Activated CD8-positive, alpha-beta memory T cell treated with anti-CD3 and anti-CD28 coated beads, Interleukin-2, amount 50 U/mL, for 4 hours (primary cell): ENCODE measurements around the gene TMEM145.

Experiments
- DNase-seq: peaks from one replicate; pipeline ENCODE4 v3.0.0-alpha.2; 2020

Gene TMEM145

GRCh38 chr19:42290136-42290522, 23.0 kb upstream of the TMEM145 start:
- DNase-seq: no peak

GRCh38 chr19:42290523-42291434, 22.3 kb upstream of the TMEM145 start:
- peak; percentile 72 for DNase-seq

DNA sequence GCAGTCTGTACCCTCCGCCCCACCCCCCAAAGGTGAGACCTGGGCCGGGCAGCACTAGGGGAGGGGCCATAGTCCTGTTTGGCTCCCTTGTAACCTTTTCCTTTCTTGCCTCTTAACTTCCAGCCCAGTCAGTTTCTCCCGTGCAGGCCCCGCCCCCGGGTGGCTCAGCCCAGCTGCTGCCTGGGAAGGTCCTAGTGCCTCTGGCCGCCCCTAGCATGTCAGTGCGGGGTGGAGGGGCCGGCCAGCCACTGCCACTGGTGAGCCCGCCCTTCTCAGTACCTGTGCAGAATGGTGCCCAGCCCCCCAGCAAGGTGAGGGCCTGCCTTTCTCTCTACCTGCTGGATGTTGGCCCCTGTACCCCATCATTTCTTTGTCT, 21.7 kb upstream of the TMEM145 start:
- no peak for DNase-seq

GRCh38 chr19:42292042-42292960, 20.8 kb upstream of the TMEM145 start:
- DNase-seq: no peak

DNA sequence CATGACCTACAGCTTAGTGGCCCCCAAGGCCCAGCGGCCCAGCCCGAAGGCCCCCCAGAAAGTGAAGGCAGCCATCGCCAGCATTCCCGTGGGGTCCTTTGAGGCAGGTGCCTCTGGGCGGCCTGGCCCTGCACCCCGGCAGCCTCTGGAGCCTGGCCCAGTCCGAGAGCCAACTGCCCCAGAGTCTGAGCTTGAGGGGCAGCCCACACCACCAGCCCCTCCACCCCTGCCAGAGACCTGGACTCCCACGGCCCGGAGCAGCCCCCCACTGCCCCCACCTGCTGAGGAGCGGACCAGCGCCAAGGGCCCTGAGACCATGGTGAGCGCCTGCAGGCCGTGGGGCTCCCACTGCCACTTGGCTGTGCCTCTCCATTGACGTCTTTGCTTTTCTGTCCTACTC, 20.1 kb upstream of the TMEM145 start:
- no peak for DNase-seq

- DNase-seq: no peak
These were observed 19.6 kb upstream of the TMEM145 start for GRCh38 chr19:42293540-42293939.

DNA sequence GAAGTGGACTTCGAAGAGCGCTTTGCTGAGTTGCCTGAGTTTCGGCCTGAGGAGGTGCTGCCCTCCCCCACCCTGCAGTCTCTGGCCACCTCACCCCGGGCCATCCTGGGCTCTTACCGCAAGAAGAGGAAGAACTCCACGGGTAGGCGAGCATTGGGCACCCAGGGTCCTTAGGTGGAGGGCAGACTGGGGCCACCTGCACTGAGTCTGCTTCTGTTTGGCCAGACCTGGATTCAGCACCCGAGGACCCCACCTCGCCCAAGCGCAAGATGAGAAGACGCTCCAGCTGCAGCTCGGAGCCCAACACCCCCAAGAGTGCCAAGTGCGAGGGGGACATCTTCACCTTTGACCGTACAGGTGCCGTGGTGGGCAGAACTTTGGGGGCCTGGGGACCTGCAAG, 19.2 kb upstream of the TMEM145 start:
- DNase-seq: no peak

- no peak for DNase-seq
These were observed 18.5 kb upstream of the TMEM145 start for GRCh38 chr19:42294471-42295137.

GRCh38 chr19:42295342-42295741, 17.8 kb upstream of the TMEM145 start:
- DNase-seq: no peak

- peak; percentile 93 for DNase-seq
These were observed 17.1 kb upstream of the TMEM145 start for GRCh38 chr19:42295831-42296525.

DNA sequence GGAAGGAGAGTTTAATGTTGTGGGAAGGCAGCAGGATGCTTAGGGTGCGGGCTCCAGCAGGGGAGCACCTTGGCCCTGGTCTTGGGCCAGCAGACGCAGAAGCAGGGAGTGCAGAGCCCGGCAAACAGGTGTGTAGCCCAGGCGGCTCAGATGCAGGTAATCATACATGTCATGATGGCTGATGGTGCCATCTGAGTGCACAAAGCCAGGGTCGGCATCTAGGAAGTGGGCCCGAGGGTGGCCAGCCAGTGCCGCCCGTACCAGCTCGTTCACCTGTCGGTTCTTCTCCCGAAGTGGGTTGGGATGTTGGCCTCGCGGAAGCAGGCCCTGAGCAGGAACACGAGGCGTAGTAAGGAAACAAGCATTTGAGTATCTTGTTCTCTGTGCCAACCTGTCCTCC, 16.1 kb upstream of the TMEM145 start:
- no peak for DNase-seq

GRCh38 chr19:42301646-42302203, 11.4 kb upstream of the TMEM145 start, which contains the start of gene PRR19:
Gene PRR19 (plus strand): TSS chr19:42302132. CDS start chr19:42309585, 7,453 bp downstream.
- no peak for DNase-seq

- no peak for DNase-seq
These were observed 10.0 kb upstream of the TMEM145 start for GRCh38 chr19:42303101-42303464.

DNA sequence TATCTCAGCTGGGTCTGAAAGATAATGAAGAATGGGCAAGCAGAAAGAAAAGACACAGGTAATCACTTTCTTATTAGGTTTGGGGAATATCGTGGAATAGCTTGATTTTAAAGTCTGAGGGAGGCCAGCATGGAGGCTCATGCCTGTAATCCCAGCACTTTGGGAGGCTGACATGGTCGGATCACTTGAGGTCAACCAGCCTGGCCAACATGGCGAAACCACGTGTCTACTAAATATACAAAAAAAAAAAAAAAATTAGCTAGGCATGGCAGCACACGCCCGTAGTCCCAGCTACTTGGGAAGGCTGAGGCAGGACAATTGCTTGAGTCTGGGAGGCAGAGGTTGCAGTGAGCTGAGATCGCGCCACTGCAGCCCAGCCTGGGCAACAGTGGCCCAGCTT, 9.2 kb upstream of the TMEM145 start:
- no peak for DNase-seq

GRCh38 chr19:42306646-42307045, 6.5 kb upstream of the TMEM145 start:
- DNase-seq: no peak

GRCh38 chr19:42309686-42310085, 3.4 kb upstream of the TMEM145 start:
- DNase-seq: no peak

- no peak for DNase-seq
These were observed 1.5 kb upstream of the TMEM145 start for GRCh38 chr19:42311657-42312056.

- DNase-seq: no peak
These were observed 739 bp upstream of the TMEM145 start for GRCh38 chr19:42312370-42312769.

DNA sequence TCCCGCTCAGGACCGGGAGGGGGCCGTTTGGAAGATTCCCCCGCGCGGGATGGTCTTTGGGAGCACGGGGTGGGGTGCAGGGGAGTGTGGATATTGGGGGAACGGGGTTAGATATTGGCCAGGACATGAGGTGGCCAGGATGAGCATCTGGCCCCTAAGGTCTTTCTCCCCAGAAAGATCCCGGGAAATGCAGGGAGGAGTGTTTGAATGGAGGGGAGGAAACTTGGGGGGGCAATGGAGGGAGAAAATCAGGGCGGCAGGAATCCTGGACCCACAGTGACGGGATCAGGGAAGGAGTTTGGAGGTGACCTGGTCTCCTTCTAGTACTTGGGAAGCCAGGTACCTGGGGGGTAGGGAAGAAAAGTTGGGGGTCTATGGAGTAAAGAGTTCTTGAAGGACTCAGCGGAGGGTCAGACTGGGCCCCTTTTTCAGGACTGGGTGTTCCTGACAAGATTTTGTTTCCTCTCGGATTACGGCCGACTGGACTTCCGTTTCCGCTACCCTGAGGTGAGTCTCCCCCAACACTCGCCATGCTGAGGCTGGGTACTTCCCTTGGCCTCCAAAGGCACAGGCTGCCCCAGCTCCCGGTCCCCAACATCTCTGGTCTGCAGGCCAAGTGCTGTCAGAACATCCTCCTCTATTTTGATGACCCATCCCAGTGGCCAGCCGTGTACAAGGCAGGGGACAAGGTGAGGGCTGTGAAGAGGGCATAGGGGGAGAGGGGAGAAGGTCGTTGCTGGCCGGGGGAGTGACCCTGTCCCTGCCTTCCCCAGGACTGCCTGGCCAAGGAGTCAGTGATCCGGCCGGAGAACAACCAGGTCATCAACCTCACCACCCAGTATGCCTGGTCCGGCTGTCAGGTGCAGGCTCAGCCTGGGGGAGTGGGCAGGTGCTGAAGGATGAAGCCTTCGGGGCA, 989 bp downstream of the TMEM145 start:
- DNase-seq: no peak

DNA sequence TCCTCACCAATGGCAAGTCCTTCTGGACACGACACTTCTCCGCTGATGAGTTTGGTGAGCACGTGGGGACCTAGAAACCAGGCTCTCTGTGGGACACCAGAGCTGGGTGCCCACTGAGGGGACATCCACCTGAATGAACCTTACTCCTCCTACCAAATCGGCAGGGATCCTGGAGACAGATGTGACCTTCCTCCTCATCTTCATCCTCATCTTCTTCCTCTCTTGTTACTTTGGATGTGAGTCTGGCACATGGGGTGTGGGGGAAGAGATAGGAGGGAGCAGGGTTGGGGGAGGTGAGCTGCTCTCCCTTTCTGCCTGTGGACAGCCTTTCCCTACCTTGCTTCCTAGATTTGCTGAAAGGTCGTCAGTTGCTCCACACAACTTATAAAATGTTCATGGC, 1.9 kb downstream of the TMEM145 start:
- DNase-seq: no peak
